HG03442 (cell line): ENCODE results near the gene ATRN.
"Not testable (repeated sequence)": the region's sequence is repeated elsewhere in the genome, so short reads cannot be mapped to it uniquely, and the experiment has no call there.

ENCODE experiments used
- ATAC-seq: cut with Tn5 transposase; IDR thresholded peaks from one replicate; pipeline ENCODE4 v1.9.1; 2021; ENCODE audit warnings: mild to moderate bottlenecking, moderate library complexity; ENCODE audit not compliant: unreplicated experiment

ATRN gene

DNA sequence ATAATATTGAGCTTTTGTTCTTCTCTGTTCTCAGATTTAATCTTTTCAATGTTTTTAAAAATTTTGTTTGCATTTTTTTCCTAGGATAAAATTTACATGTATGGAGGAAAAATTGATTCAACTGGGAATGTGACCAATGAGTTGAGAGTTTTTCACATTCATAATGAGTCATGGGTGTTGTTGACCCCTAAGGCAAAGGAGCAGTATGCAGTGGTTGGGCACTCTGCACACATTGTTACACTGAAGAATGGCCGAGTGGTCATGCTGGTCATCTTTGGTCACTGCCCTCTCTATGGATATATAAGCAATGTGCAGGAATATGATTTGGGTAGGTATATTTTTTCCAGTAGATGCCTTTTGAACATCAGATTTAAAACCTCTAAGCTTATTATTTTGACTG is 89.8 kb downstream of the ATRN start:
- ATAC-seq = no peak

DNA sequence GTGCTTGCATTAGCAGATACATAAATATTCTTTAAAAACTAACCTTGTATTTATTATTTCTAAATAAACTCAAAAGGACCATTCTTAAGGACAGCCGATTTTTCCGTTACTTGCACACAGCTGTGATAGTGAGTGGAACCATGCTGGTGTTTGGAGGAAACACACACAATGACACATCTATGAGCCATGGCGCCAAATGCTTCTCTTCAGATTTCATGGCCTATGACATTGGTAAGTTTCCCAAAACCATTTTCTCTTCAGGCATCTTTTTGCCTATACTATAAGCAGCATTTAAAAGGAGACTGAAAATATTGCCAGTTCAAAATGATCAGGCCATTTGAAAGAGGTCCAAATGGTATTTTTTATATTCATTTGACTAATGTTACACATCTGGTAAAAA is 92.3 kb downstream of the ATRN start:
- no peak for ATAC-seq

DNA sequence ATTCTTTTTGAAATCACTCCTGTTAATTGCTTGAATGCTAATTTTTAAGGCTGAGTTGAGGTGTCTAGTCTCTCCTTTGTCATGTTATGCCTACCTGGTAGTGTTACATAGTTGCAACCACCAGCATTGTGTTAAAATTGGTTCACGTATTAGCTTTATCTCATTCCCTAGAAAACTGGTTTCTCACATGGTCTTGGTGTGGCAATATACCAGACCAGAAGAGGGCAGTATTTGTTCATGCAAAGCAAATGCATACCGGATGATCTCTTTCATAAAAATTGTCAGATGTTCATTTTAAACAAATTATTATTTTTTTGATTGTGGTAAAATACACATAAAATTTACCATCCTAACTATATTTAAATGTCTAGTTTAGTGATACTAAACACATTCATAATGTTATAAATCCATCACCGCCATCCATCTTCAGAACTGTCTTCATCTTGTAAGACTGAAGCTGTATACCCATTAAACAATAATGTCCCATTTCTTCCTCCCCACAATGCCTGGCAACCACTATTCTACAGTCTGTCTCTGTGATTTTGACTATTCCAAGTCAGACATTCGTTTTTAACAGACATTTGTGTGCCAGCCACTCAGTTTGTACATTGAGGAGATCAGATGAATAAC is 92.8 kb downstream of the ATRN start:
- ATAC-seq = no peak

DNA sequence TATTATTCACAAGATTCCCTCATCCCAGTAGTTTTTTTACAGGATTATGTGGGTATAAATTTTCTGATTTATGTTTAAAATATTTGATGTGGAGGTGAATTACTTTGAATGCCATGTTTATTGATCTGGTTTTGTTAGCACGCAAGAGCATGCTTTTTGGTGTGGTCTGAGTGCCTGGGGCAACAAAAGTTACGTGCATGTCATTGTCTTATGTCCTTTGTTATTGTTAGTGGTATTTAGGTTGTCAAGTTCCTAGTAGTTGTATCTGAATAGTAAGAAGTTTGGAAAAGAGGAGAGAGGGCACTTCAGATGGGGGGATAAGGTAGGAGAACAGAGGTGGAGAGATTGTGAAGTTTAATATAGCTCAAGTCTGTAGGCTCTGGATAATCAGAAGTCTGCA is 95.0 kb downstream of the ATRN start:
- ATAC-seq = no peak

- no peak for ATAC-seq
Observed at GRCh38 chr20:3572151-3572550, 101.3 kb downstream of the ATRN start.

DNA sequence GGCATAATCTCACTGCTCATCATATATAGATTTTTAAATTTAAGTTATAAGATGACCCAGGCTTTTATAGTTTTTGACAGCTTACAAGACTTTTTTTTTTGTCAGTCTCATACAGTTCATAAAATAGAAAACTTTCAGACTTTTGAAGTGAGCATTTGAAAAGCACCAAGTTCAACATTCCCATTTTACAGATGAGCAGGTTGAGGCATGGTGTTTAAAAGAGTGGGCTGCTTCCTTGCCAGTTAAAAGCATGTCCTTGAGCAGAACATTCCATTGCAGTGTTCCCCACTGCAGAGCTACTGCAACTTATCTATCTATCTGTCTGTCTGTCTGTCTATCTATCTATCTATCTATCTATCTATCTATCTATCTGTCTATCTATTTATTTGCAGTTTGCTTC is 105.5 kb downstream of the ATRN start:
- ATAC-seq = no peak

- ATAC-seq = no peak
Observed at GRCh38 chr20:3577366-3577765, 106.5 kb downstream of the ATRN start.

DNA sequence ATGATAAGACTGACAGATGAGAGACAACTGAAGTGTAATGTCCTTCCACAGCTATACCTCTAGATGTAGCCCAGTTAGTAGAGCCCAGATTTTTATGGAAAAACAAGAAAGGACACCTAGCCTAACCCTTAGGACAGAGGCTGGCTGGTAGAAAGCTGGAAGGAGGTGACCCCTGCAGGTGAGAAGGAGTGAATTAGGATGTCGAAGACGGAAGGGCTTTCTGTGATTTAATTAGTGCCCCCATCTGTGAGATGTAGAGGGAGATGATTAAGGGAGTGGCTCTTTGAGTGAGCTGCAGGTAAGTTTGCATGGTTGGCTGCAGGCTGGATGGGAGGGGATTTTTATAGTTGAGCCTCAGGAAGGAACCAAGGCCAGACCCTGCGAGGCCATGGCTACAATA is 109.6 kb downstream of the ATRN start:
- ATAC-seq = no peak

DNA sequence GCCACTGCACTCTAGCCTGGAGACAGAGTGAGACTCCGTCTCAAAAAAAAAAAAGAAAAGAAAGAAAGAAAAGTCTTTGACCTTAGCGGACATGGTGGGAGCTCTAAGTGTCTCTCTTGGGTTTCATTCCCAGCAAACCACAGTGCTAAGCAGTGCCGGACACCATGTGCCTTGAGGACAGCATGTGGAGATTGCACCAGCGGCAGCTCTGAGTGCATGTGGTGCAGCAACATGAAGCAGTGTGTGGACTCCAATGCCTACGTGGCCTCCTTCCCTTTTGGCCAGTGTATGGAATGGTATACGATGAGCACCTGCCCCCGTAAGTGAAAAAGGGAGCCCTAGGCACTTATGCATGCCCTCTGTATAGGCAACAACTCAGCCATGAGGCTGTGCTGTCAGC is 112.9 kb downstream of the ATRN start:
- no peak for ATAC-seq

DNA sequence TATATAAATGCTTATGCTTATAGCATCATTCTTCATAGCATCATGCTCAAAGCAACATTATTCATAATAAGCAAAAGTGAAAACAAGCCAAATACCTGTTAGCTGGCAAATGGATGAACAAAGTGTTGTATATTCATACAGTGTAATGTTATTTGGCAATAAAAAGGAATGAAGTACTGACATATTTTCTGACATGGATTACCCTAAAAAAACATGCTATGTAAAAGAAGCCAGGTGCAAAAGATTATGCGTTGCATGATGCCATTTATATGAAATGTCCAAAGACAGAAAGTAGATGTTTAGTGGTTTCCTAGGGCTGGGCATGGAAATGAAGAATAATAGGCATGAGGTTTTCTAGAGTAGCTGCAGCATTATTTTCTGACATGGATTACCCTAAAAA is 115.3 kb downstream of the ATRN start:
- no peak for ATAC-seq

DNA sequence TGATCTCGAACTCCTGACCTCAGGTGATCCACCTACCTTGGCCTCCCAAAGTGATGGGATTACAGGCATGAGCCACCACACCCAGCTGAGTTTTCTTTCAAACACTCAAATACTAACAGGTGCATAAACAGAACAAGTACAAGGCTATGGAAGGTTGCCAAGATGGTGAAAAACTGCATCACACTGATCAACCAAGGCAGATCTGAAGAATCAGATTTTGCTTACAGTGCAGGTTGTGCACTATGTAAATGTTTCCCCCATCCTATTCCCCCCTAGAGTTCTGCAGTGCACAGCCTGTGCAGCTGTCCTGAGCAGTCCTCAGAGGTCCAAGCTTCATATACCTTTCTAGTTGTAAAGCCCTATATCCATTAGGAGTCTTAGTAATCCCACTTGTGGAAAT is 119.3 kb downstream of the ATRN start:
- no peak for ATAC-seq

- no peak for ATAC-seq
Observed at GRCh38 chr20:3592931-3593330, 122.1 kb downstream of the ATRN start.

DNA sequence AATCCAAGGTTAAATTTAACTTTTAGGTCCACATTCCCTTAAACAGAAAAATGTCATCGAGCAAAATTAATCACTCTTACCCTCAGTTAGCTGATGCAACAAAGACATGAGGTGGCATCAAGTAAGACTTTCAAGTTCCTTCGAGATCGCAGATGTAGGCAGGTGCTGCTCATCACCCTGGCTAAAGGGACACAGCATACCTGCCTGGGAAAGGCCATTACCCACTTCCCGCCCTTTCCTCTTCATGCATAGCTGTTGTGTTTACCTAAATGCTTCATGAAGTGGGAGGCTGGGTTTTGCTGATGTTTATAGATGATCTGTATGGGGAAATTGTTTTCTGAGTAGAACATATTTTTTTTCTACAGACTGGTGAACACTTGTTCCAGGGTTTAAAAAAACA is 124.7 kb downstream of the ATRN start:
- no peak for ATAC-seq

GRCh38 chr20:3603108-3603507 is 132.3 kb downstream of the ATRN start:
- ATAC-seq = no peak

GRCh38 chr20:3605386-3605886 is 134.6 kb downstream of the ATRN start:
- ATAC-seq = not testable (repeated sequence)

- no peak for ATAC-seq
Observed at GRCh38 chr20:3606021-3606420, 135.2 kb downstream of the ATRN start.

DNA sequence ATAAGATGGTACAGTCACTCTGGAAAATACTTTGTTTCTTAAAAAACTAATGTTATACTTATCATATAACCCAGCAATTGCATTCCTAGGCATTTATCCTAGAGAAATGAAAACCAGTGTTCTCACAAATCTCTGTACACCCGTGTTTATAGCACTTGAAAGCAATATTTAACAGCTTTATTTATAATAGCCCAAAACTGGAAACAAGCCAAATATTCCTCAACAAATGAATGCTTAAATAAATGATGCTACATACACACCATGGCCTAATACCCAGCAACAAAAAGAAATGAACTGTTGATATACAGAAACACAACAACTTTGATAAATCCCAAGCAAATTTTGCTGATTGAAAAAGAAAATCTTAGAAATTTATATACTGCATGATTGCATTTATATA is 141.1 kb downstream of the ATRN start:
- ATAC-seq = no peak

DNA sequence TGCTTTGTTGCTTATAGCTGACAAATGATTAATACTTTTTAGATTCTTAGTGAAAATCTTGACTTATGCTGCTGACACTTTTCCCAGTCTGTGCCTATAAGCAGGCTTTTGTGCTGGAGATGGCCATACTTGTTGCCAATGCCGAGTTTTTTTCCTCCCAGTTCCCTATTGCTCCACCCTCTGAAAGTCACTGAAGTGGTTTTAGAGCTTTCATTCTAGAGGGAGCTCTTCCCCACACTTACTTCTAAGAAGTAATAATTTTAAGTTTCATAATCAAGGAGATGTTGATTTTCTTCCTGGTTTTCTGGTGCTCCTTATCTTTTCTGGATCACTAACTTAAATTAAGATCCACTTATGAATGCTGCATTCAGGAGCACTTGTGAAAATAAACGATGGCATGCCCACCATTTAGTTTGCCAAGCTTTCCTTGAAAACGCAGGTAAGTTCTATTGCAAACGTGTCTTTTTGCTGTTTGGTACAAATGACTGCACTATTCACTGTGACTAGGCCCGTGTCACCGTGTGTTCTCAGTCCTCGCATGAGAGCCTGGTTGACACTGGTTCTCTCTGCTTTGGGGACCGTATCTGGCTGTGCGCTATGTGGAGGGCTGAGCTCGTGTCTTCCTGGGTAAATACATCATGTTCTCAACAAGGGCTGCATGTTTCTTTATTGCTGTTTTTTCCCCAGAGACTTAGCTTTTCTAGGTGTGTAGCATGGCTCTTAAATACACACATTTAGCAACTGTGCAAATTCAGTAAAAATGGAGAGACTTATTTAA is 142.2 kb downstream of the ATRN start:
- ATAC-seq = no peak

- no peak for ATAC-seq
Observed at GRCh38 chr20:3613821-3614440, 143.1 kb downstream of the ATRN start.

- ATAC-seq = no peak
Observed at GRCh38 chr20:3614466-3614865, 143.6 kb downstream of the ATRN start.

DNA sequence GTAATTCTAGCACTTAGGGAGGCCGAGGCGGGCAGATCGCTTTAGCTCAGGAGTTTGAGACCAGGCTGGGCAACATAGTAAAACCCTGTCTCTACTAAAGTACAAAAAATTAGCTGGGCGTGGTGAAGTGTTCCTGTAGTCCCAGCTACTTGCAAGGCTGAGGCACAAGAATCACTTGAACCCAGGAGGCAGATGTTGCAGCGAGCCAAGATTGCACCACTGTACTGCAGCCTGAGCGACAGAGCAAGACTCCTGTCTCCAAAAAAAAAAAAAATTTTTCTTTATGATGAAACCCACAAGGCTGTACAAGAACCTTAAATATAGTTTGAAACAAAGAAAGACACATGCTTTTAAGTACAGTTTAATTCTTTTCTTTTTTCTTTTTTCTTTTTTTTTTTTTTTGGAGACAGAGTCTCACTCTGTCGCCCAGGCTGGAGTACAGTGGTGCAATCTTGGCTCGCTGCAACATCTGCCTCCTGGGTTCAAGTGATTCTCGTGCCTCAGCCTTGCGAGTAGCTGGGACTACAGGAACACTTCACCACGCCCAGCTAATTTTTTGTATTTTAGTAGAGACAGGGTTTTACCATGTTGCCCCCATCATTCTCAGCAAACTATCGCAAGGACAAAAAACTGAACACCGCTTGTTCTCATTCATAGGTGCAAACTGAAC is 144.5 kb downstream of the ATRN start:
- ATAC-seq = not testable (repeated sequence)

GRCh38 chr20:3616250-3616649 is 145.4 kb downstream of the ATRN start:
- ATAC-seq = no peak
